GM19463 (cell line): Measurements from ENCODE around the gene MAFF.

Experiments
- ATAC-seq: cut with Tn5 transposase; IDR thresholded peaks from one replicate; pipeline ENCODE4 v1.9.1; 2021; ENCODE audit warnings: mild to moderate bottlenecking, moderate library complexity; ENCODE audit not compliant: unreplicated experiment

The MAFF gene

DNA sequence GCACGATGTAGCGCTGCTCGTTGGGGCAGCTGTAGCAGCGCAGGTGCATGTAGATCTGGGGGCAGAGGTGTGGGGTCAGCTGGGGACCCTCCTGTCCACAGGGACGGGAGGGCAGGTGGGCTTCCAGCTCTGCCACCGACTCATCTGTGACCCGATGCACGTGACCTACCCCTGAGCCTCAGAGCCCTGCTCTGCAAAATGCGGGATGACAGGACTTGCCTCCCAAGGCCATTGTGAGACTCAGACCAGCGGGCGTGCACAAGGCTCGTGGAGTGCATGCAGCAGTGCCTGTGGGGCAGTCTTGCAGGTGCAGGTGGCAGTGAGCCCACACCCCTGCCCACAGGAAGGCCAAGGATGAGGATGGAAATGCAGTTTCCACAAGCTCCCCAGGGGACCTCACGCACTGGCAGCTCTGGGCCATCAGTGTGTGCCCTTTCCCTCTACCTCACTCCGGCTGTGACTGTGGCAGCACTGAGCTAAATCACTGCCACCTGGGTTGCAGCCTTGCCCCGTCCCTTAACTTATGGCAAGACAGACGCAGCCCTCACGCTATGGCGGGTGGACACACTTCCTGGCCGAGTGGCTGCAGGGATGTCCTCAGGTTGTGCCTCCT lies 44.4 kb downstream of the MAFF start:
- no peak for ATAC-seq

DNA sequence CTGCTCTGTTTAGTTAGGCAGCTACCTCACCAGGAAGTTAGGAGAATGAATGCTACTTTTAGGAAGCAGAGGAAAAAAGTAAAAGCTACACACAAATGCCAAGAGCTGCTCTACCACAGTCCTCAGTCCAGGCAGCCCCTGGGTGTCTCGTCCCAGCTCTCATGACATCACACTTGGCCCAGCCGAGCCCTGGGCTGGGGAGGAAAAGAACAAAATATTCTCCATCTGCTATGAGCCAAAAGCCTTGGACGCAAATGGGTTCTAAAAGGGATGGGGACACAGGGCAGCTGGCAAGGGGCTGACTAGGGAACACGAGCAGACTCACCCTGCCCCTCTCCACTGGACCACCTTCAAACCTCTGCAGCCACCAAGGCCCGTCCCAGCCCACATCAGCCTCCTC lies 44.9 kb downstream of the MAFF start:
- ATAC-seq: no peak

DNA sequence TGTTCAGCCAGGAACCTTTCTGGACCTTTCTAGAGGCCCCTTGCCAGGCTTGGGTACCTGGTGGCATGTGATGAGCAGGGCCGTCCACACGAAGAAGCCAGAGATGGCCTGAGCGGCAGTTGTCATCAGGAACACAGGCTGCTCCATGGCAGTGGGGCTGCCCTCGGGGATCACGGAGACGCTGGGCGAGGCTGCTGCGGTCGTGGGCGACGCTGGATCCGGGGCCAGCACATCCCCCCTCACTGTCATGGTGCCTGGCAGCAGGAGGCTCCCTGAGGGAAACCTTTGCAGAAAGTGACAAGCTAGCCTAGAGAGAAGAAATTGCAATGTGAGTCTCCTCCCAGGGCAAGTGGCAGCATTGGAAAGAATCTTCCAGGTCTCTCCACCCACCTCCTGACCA lies 45.9 kb downstream of the MAFF start:
- ATAC-seq: no peak

DNA sequence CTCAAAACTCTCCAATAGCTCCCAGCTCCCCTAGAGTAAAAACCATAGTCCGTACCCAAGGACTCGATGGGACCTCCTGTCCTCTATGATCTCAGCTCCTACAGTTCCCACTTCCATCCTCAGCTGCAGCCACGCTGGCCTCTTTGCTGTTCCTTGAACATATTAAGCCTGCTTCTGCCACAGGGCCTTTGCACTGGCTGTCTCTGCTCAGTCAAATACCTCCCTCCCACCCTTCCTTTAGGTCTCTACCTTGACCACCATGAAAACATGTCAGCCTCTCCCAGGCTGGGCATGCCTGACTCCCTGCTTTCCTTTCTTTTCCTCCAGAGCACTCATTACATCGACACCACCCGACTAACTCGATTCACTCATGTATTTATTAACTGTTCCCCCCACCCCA lies 46.5 kb downstream of the MAFF start:
- ATAC-seq: no peak

DNA sequence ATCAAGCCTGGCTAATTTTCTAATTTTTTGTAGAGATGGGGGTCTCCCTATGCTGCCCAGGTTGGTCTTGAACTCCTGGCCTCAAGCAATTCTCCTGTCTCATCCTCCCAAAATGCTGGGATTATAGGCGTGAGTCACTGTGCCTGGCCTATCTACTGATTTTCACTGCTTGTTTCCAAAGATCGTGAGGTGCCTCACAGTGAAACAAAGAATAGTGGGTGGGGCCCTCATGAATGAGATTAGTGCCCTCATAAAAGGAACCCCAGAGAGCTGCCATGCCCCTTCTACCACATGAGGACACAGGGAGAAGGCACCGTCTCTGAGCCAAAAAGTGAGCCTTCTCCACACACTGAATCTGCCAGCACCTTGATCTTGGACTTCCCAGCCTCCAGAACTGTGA lies 47.5 kb downstream of the MAFF start:
- no peak for ATAC-seq

DNA sequence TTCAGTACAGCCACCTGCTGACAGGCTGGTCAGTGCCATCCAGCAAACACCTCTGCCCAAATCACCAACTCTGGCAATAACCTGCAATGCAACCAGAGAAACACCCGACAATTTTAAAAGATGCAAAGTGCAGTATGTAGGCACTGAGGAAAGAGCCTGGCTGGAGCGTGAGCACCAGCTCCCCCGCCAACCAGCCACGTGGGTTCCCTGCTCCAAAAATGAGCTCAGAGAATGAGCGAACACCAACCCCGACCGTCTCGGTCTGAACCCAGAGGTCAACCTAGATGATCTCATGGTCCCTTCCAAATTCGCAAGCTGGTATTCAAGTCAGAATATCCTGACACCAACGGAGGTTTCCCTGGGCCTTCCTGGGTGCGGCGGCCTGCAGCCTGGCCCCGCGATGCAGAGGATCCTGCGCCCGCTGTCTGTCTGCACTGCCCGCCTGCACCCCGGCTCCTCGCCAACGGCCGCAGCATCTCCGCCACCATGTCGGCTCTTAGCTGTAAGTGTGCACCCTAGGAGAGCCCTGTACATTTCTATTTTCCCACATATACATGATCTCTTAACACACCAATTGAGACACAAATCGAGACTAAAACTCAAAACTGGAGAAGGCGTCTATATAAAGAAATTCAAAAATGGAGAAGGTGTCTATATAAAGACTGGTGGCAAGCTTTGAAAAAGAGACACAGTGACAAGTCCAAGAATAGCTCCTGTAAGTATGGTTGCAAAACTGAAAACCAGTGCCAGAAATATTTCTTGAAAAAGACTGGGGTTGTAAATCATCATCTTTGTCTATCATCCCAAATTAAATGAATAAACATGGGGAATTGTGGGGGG lies 48.2 kb downstream of the MAFF start:
- no peak for ATAC-seq

DNA sequence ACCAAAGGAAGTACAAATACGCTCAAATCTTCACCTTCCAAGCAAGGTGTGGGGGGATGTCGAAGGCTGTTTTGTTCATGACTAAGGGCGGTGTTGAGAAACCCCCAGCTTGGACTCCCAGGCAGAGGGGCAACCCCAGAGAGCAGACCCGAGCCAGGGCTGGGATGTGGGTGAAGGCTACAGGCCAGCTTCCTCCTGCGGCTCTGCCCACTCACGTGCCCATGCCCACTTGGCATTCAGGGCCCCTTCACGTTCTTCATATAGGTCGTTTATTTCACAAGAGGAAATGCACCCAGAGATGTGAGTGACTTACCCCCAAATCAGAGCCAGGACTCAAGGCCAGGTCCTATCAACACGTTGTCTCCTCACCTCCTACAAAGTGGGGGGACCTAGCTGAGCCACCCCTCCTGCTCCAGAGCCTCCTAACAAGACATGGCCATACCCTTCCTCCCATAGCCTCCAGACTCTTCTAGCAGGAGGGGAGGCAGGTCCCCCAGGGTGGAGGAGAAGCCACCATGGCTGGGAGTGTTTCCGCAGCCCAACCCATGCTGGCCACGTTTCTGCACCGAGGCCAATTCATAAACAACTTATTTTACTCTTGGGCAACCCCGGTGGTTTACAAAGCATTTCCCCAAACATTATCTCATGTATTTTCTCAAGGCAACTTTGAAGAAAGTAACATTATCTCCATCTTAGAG lies 49.0 kb downstream of the MAFF start:
- no peak for ATAC-seq

DNA sequence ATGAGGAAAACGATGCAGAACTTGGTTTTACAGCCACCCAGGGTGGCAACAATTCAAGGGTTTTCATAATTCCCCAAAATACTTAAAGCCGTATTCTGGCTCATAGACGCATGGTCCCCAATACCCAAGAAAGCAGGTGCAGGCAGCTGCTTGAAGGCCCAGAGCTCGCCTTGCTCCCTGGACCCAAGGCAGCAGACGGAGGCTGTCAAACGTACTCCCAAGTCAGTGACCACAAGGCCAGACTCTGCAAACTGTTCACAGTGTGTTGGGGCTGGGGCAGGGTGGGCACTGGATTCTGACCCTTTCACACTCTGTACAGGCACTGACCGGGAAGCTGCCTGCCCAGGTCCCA lies 49.5 kb downstream of the MAFF start:
- no peak for ATAC-seq

DNA sequence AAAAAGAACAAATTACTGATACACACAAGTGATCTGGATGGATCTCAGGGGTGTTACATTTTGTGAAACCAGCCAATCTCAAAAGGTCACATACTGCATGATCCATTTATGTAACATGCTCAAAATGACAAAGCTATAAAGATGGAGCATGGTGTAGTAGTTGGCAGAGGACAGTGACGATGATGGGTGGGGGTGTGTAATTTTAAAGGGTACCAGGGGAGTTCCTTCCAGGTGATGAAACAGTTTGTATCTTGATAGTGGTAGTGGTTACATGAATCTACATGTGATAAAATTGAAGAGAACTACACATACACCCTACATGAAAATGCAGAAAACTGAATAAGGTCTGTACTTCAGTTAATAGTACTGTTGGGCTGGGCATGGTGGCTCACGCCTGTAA lies 53.9 kb downstream of the MAFF start:
- no peak for ATAC-seq

DNA sequence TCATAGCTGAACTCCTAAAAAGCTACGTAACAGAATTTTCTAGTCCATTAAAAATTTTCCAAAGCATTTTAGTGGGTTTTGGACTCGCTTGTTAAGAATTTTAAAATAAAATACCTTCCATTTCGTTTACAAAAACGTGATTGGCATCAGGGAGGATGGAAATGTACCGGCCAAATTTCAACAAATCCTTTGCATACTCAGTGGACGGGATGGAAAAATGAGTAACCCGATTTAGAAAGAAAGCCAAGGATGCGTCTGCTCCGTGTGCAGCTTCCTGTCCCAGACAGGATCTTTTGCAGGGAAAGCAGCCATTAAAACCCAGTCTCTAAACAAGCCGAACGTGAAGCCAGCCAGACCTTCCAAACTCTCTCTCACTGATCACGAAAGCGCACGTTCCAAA lies 55.4 kb downstream of the MAFF start:
- no peak for ATAC-seq

DNA sequence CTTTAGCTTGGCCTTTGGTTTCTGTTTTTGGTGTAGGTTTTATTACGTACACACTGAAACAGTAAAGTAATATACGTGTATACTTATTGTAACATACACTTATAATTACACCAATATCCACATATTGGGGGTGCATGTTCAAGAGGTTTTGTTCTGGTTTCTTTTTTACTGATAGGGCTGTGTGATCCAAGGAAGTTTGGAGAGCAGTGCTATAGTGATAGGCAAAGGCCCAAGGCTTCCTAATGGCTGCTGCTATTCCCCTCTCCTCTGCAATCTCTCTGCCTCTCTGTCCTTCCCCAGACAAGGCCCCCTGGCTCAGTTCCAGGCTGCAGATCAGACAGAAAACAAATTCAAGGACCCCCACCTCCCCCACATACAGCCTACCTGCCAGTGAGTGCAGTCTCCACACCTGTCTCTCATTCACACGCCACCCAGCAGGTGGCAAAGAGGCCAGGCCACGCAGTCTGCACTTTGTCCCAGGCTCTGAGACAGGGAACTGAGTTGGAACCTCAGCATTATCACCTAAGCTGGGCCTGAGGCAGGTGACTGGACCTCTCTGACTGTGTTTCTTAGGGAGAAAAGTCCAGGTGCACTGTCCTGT lies 56.0 kb downstream of the MAFF start:
- ATAC-seq: no peak

DNA sequence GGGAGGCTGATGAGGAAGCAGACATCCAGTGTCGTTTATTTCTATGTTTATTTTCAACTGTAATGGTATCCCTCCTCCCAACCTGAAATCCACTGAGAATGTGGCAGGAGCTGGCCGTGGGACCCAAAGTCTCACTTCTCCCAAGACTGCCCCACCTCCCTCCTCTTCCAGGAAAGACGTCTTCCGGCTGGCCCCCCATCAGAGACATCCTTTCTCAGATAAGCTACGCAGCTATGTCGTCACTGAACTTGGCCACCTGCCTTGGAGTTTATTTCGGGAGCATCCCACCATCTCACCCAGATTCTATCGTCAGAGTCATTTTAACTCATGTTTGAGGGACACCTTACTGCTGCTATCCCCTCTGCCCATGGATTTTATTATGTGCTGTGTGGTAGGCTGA lies 57.1 kb downstream of the MAFF start:
- ATAC-seq: no peak

DNA sequence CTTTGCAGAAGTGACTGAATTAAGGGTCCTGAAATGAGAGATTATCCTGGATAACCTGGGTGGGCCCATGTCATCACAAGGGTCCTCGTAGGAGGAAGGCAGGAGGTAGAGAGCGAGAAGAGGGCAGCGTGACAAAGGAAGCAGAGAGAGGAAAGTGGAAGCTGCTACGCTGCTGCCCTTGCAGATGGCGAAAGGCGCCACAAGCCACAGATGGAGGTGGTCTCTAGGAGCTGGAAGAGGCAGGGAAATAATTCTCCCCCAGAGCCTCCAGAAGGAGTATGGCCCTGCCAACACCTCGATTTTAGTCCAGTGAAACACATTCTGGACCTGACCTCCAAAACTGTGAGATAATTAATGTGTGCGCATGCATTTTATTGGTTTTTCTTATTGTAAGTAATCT lies 57.6 kb downstream of the MAFF start:
- no peak for ATAC-seq

DNA sequence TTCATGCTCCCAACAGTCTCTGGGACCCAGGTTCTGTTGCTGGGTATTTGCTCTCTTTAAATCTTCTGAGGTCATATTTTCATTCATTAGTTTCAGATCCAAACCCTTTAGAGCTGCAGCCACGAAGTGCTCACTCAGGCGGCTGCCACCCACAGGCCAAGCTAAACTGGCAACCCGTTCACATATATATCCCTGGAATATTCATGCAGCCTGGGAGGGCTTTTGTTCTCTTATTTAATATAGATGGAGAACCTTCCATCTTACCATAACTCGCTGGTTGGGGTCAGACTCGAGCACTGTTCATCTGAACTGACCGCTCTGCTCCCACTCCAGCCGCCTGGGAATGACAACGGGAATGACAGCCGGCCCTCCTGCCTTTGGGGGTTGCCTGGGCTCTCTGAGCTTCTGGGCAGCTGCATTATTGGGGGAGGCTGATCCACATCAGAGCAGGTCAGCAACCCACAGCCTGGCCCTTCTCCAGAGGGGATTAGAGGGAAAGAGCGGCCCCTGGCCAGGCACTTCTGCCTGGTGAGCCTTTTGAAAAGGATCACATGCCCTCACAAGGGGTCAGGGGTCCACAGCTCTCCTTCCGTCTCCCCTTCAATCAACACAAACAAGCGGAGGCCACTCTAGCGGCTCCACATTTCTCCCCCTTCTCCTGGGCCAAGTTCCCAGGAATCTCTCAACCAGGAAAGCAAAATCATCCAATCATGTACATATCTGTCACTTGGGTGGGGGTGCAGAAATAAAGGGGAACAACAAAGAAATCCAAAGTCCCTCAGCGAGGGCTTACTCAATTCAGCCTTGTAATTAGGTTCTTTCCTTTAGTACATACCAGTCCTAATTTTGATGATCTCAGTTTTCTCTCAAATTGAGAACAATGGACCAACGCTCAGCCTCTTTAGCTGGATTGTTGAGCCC lies 59.2 kb downstream of the MAFF start:
- ATAC-seq: peak; percentile 23

DNA sequence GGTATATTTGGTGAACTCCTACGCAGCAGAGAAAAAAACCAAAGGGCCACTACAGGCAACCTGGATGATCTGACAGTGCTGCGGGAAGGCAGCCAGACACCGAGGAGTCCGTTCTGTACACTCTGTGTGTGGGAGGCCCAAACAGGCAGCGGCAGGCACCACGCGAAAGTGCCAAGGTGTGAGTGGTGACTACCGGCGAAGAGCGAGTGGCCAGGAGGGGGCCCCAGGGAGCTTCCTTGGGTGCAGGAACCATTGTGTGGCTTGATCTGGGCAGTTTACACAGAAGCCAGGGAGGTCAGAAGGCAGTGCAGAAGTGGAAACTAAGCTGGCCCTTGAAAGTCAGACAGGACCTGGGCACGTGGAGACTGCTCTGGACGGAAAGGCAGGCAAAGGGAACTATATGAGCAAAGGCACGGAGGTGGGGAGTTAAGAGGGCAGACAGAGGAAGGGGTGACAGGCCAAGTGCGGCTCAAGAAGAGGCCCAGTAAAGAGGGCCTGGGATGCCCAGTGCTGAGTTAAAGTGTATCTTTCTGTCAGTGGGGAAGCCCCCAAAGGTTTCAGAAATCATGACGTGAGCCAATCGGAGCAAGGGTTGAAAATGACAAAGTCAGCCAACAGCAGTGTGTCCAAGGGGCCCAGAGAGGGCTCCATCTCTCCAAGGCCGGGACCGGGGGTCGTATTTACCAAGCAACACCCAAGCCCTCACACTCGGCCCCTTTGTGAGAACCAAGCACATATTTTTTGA lies 60.4 kb downstream of the MAFF start:
- no peak for ATAC-seq

DNA sequence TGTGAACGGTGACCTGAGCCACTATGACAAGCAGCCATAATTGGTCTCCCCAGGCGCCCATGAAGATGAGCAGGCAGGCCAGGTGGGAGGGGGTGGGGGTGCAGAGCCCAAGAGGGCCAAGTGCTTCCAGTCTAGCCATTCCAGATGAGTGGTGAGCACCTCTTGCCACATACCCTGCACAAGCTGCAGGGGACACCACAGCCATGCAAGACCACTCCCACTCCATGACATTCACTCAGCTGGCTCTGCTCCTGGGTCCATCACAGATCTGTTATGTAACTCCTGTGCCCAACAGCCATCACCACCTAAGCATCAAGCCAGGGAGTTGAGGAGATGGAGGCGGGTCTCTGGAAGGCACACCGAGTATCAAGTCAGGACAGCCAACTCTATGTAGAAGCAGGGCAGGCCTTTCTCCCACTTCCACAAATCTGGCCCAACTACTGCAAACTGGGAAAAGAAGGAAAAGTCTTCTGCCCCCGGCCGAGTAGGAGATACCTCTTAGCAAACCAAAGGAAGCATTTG lies 62.6 kb downstream of the MAFF start:
- ATAC-seq: no peak
